GM18873 (cell line): ENCODE measurements around the gene PAWR.
"Not testable (repeated sequence)": the region's sequence is repeated elsewhere in the genome, so short reads cannot be mapped to it uniquely, and the experiment has no call there.

Experiments
- ATAC-seq: cut with Tn5 transposase; IDR thresholded peaks from one replicate; pipeline ENCODE4 v1.9.1; 2021; ENCODE audit warnings: mild to moderate bottlenecking, moderate library complexity, moderate number of reproducible peaks; ENCODE audit not compliant: unreplicated experiment, low FRiP score

Gene PAWR

DNA sequence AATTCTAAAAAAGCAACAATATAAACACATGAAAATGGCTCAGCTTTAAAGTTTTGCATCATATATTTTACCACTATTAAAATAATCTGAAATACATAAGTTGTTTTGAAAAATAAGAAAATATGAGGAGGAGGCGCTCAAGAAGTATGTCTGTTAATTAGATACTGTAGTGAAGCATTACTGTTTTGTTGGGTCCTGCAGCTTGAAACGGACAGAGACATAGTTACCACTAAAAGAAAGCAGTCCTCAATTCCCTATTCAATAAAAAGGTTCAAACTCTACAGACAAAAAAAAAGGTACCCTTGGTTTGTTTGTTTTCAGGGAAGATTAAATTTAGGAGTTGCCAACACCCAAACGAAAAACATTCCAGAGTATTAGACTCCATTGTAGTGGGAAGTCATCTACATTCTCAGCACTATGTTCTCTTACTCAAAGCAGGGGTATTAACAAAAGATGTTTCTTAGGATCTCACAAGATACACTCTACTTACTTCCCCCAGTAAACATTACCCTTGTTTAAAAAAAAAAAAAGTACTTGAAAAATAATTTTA, 3.0 kb downstream of the PAWR start:
- ATAC-seq: no peak

DNA sequence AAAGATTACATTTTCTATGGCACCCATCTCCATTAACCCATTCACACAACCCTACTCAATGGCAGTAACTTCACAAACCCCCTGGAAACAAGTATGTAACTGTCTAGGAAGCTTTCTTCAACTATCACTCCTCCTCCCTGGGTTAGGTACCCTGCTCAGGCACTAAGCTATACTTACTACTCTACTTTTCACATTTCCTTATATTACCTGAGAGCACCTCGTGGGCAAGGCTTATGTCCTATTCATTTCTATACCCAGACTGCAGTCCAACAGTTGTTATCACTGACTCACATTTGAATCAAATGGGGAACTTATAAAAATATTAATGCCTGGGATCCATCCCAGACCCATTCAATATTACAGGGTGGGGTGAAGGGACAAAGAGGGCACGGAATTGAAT, 4.6 kb downstream of the PAWR start:
- ATAC-seq: no peak

DNA sequence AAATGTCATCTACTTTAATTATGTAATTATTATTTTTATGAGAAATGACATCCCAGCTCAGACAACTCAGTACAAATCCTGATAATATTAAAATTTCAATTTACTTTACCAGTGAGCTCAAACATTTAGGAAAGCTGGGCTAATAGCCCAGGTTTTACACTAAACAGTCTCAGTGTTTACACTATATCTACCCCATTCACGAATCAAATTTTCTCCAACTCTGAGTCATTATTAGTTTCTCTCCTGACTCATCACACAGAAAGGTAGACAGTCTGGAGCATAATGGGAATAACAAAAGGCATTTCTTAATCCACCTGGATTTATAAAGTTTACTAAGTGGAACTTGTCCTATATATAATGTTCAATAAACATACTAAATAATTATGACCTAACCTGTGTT, 5.7 kb downstream of the PAWR start:
- no peak for ATAC-seq

DNA sequence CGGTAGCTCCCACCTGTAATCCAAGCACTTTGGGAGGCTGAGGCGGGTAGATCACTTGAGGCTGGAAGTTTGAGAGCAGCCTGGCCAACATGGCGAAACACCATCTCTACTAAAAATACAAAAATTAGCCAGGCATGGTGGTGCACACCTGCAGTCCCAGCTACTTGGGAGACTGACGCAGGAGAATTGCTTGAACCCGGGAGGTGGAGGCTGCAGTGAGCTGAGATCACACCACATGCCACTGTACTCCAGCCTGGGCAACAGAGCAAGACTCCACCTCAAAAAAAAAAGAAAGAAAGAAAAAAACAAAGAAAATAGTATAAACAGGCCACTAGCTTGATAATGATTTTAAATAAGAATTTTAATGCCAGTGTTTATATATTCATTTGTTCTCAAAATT, 6.4 kb downstream of the PAWR start:
- ATAC-seq: not testable (repeated sequence)

DNA sequence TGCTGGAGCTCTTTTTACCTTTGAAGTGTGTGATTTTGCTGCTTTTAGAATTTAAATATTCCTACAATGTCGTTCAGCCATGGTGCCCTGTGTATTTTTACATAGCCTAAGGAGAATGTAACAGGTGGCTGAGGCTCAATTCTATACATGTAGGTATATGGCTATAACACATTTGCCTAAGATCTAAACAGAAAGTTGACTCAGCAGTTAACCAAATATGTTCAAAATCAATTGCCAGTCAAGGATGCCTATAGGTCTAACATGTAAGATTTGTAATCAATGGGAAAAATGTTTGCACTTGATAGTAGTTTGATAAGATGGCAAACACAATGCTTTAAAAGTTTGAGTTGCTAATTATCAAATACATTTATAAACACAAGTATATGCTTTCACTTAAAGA, 8.2 kb downstream of the PAWR start:
- ATAC-seq: no peak

DNA sequence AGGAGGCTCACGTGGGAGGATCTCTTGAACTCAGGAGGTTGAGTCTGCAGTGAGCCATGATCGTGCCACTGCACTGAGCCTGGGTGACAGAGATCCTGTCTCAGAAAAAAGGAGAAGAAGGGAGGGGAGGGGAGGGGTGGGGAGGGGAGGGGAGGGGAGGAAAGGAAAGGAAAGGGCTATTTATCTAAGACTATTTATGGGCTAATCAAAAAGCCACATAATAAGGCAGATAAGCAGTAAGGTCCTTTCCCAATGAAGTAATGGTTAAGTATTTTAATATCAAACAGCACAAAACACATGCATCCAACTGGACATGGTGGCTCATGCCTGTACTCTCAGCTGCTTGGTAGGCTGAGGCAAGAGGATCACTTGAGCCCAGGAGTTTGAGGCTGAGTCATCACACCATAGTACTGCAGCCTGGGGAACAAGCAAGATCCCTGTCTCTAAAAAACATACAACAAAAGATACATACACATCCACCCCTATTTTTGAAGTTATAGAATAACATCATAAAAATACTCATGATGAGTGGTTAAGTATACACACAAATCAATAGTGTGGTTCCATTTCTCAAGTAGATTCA, 9.7 kb downstream of the PAWR start:
- ATAC-seq: no peak

DNA sequence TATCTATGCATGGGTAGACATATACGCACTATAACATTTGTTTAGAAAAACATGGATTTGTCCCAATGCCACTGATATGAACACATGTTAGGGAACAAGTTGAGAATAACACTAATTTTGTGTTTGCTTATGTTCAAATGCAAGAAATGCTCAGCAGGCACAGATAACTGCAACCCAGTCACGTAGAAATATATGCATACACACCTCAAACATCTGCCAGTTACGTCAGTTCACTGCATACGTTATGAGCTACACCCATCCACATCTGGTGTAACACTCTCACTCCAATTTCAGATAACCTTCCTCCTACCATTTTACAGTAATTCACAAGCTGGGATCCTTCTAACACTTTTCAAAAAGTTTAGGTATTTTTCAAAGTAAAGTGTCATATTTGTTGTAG, 10.7 kb downstream of the PAWR start:
- ATAC-seq: no peak

DNA sequence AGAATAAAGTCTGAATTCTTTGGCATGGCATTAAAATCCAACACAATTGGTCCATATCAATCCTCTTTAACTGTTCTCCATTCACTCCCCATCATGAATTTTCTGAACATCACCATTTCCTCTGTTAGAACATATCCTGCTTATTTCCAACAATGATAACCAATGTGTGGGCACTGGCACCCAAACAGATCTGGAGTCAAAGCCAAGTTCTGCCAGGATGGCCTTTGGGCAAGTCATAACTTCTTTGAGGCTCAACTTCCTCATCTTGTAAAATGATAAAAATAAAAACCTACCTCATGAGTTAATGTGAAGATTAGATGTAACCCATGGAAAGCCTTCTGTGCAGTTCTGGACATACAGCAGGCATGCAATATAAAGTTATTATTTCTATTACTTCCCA, 12.5 kb downstream of the PAWR start:
- ATAC-seq: no peak

DNA sequence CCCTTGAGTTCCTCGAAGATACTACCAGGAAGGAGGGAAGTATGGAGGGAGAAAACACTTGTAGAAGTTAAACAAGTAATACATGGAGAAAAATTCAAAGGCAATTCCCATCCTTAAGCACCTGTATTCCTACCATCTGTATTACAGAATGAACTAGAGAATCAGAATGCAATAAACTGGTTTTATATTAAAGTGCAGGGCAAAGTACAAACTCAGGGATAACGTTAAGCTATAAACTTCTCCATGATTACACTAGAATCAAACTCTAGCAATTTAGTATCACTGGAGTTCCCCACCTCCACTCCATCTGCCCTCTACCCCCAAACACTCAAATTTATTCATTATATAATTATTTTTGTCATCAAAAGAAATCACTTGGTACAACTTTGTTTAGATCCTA, 13.1 kb downstream of the PAWR start:
- no peak for ATAC-seq

DNA sequence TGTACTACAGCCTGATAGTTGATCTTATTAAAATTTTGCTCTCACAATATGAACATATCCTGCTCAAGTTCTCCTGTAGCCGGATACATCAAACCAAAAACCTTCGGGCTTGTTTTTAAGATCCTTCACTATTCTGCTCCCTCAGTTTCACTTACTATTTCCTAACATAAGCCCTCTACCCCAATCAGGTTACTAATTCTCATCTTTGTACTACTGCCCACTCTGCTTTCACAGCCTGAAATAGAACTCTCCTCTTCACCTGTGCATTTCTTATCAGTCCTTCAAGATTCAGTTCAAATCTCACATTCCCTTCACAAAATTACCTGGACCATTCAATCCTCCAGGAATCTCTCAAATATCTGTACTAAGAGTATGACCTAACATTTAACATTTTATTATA, 14.2 kb downstream of the PAWR start:
- ATAC-seq: no peak

DNA sequence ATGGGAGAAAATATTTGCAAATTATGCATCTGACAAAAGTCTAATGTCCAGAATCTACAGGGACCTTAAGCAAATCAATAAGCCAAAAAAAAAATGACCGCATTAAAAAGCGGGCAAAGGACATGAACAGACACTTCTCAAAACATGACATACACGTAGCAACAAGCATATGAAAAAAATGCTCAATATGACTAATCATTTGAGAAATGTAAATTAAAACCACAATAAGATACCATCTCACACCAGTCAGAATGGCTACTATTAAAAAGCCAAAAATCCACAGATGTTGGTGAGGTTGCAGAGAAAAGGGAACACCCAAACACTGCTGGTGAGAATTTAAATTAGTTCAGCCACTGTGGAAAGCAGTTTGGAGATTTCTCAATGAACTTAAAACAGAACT, 16.1 kb downstream of the PAWR start:
- no peak for ATAC-seq

DNA sequence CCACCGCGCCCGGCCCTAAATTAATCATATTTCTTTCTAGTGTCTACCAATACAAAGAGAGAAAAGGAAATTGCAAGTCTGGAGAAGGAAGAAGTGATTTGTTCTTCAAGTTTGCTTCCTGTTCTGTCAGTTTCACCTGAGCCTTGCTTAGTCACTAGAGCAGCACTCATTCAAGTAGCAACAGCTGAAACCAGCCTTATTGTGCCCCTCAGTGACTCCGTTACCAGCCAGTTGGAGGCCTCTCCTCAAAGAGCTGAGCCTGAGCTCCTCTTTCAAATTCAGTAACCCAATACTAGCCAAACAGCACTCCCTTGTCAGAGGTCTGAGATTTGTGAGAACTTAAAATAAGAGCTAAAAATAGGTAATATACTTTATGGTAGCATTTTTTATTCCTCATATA, 17.4 kb downstream of the PAWR start:
- ATAC-seq: no peak

DNA sequence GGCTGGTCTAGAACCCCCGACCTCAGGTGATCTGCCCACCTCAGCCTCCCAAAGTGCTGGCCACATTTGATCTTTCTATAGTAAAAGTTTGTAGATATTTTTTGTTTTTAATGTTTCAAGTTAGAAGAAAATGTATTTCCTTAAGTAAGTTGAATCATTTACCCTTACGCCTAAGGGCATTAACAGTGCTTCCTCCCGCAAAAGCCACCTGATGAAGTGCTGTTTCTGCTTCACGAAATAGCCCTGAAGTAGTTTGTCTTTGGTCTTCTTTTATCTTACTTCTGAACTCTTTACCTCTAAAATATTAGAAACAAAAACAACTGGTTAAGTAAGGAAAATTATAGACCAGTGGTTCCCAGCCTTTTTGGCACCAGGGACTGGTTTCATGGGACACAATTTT, 22.7 kb downstream of the PAWR start:
- no peak for ATAC-seq

DNA sequence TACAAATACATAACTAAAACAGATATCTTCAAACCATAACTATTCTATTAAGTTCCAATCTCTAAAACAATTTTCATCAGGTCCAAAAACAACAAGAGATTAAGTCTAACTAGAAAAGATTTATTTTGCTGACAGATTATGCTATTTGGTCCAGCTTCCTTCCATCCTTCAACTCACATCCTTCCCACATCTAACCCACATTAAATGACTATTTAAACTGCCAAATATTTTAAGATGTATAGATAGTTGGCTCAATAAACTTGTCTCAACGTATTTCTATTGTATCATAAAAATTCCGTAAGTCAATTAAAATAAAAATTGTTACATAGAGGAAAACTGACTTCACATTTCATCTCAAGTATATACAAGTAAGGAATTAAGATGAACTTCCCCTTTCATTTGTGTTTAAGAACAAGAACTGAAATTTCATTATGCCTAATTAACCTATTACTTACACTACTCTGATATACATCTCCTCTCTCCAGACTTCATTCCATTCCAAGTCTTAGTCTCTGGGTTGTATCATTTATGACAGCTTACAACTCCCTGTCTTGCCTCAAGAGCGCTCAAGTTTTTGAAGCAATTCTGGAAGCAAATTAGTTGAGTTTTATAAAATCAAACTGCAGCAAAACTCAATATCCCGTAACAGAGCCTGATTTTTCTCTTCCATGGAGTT, 25.4 kb downstream of the PAWR start:
- no peak for ATAC-seq

DNA sequence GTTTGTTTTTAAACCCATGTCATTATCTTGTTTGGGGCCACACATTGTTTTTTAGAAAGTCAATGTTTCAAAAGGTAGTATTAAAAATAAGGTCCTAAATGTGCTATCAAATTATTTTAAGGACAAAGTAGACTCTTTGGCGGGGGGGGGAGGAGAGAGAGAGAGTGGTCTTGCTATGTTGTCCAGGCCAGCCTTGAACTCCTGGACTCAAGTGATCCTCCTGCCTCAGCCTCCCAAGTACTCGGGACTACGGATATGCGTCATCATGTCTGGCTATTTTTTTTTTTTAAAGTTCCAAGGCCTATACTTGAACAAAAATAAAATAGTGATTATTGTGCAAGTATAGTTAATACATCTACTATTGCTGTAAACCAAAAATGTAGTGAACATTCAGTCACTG, 26.2 kb downstream of the PAWR start:
- no peak for ATAC-seq

DNA sequence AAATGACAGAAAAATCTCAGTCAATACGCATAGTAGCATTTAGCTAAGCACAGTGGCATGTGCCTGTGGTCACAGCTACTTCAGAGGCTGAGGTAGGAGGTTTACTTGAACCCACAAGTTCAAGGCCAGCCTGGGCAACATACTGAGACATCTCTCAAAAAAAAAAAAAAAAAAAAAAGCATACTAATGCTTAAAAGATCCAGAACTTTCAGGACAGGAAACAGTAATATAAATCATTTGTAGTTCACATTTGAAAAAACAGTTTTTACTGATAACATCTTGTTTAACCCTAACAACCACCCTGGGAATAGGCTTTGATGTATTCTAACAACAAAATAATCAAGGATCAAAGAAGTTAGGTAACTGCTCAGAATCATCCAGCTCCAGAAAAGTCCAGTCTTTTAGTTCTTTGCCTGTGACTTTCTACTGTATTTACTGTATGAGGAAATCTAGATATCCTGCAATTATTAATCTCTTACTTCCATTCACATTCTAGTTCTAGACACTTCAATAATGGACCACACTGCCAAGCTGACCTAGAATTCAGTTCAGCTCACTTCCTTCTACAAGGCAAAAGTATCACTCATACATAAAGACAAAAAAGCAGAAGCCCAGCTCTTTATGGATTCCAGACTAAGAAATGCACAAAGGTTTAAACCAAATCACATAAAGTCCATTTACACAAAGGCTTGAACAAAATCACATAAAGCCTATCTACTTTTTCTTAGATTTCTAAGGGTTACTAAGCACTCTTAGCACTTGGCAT, 28.5 kb downstream of the PAWR start:
- no peak for ATAC-seq

DNA sequence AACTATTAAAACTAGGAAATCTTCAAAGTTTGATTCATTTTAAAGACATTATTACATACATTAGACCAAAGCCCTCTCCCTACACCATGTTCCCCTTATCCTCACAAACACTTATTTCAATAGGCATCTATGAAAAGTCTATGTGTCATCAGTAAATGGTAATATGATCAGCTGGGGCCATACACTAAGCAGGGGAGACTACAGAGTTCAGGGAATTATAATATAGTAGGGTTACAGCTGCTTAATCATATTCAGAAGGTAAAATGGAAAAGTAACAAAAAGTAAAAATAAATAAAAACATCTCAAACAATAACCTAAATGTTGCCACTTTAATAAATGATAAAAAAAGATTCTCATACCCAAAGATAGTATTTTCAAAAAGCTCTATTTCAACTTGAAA, 29.1 kb downstream of the PAWR start:
- ATAC-seq: no peak

DNA sequence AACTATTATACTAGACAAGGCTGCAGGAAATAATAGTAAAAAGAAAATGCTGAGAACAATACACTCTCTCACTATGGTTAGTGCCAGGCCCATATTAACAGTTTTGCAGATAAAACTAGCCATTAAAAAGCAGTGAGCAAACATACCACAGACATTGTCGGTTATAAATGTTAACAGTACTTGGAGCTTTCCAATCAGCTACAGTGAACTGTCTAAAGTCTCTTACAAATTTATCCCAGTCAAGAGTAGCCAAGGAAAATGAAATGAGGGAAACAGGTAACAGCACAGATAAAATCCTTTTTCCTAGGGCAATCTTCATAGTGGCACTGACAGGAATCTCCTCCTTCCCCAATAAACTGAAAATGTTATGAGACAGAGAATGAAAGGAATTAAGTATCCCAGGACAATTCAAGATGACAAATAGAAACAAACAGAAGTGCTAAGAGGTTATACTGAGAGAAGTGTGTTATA, 30.8 kb downstream of the PAWR start:
- ATAC-seq: no peak

DNA sequence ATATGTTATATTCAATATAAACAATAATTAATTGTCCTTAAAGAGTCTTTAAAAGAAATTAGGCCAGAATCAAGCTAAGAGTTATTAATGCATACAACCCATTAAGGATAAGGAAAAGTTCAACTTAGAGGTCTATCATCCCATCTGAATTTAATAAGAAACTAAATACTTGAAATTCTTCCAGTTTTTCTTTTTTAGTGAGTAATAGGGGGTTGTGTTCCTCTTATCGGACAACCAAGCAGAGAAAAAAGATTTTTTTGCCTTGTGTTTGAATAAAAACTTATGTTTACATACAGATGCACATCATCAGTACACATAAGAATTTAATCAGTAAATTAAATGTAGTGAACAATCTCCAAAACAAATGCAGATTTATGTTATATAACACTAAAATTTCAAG, 32.5 kb downstream of the PAWR start:
- no peak for ATAC-seq

DNA sequence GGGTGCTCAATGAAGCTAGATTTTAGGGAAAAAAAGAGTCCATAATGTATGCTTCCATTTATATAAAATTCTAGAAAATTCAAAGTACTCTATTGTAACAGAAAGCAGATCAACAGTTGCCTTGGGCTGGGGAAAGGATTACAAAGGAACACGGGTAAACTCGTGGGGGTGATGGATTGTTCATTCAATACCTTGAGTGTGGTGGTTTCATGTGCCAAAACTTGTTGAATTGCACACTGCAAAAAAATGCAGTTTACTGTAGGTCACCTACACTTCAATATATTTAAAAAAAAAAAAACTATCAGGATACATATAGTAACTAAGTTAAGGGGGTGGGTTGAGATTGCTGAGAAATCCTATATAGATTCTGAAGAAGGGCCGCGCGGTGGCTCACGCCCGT, 33.6 kb downstream of the PAWR start:
- no peak for ATAC-seq

DNA sequence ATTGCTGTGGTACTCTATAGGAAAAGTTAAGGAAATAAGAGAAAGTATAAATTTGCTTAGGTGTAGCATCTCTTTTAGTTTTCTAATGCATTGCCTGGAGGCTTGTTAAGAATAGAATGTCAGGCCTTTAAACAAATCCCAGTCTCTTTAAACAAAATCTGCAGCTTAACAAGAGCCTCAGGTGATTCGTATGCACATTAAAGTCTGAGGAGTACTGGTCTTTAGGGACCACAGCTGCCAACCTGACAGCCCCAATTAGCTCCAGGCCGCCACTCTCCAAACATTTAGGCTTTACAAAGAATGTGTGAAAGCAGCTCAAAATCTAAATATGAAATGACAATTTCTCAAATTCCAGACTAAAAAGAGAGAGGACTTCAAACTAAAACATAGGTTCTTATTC, 35.7 kb downstream of the PAWR start:
- no peak for ATAC-seq

DNA sequence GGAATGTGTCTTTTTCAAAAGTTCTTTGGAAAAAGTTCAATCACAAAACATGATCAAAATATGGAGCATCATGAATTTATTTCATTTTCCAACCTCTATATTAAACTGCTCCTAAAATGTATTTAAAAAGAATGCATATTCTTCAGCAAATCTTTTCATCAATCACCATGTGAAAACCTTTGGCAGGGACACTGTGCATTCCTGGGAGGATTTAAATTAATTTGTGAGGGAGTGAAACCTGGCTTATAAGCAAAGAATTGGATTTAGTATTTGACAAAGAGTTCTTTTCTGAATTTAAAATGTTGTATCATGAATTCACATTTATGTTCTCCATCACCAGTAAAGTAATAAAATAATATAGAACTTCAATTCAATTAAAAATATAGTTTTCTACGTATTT, 38.2 kb downstream of the PAWR start:
- no peak for ATAC-seq
